HEK293 (cell line): ENCODE measurements around the gene VEZT.

Source experiments
- KLF9 ChIP-seq: fragments of 450-650 bp; formaldehyde crosslinking; IDR thresholded peaks from 2 replicates; pipeline ENCODE4 v1.5.1; 2016; ENCODE audit warnings: missing biosample characterization, missing genetic modification characterization, low read depth
- SP3 ChIP-seq: fragments of 450-650 bp; formaldehyde crosslinking; IDR thresholded peaks from 2 replicates; pipeline ENCODE4 v1.5.1; 2016; ENCODE audit warnings: missing biosample characterization, missing genetic modification characterization
- TRIM28 ChIP-seq: IDR thresholded peaks from 2 replicates; pipeline ENCODE4 v1.6.1; 2011; ENCODE audit warnings: low read length, control low read depth, borderline replicate concordance
- ZBTB20 ChIP-seq: fragments of 450-650 bp; formaldehyde crosslinking; IDR thresholded peaks from 2 replicates; pipeline ENCODE4 v1.5.1; 2016; ENCODE audit warnings: missing biosample characterization, missing genetic modification characterization
- ZFHX2 ChIP-seq: fragments of 450-650 bp; formaldehyde crosslinking; conservative IDR thresholded peaks from 2 replicates; pipeline ENCODE4 v1.5.1; 2016; ENCODE audit warnings: missing biosample characterization, missing genetic modification characterization
- ZFP37 ChIP-seq: fragments of 450-650 bp; formaldehyde crosslinking; IDR thresholded peaks from 2 replicates; pipeline ENCODE4 v1.5.1; 2016; ENCODE audit warnings: missing biosample characterization, missing genetic modification characterization
- ZNF138 ChIP-seq: fragments of 450-650 bp; formaldehyde crosslinking; IDR thresholded peaks from 2 replicates; pipeline ENCODE4 v1.5.1; 2016; ENCODE audit warnings: missing biosample characterization, missing genetic modification characterization, borderline replicate concordance
- ZNF140 ChIP-seq: fragments of 450-650 bp; formaldehyde crosslinking; IDR thresholded peaks from 2 replicates; pipeline ENCODE4 v1.5.1; 2016; ENCODE audit warnings: missing biosample characterization, missing genetic modification characterization
- TF ChIP-seq, protein P1 (sequence below): fragments of 450-650 bp; formaldehyde crosslinking; IDR thresholded peaks from 2 replicates; pipeline ENCODE4 v1.5.1; 2016; ENCODE audit warnings: missing biosample characterization, missing genetic modification characterization
- TF ChIP-seq, protein P2 (sequence below): fragments of 450-650 bp; formaldehyde crosslinking; IDR thresholded peaks from 2 replicates; pipeline ENCODE4 v1.5.1; 2016; ENCODE audit warnings: missing biosample characterization, missing genetic modification characterization
- TF ChIP-seq, protein P3 (sequence below): fragments of 450-650 bp; formaldehyde crosslinking; IDR thresholded peaks from 2 replicates; pipeline ENCODE4 v1.5.1; 2016; ENCODE audit warnings: missing biosample characterization, missing genetic modification characterization

DNA sequence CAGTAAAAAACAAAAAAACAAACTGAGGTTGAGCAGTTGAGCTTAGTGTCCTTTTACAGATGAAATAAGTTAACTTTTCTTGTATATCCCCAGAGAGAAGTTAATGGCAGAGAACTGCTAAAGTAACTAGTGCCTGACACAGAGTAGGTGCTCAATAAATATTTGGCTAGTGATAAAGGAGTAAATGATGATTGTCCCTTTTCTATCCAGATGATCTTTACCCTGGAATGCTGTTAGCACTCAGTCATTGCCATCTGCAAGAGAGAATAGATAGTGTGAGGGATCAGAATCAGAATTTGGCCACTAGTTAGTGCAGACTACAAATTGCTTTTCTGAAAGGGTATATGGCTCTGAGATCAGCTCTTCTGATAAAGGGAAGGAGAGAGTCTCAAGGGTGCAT, 21.6 kb downstream of the VEZT start:
- TF ChIP-seq, protein P1, sequence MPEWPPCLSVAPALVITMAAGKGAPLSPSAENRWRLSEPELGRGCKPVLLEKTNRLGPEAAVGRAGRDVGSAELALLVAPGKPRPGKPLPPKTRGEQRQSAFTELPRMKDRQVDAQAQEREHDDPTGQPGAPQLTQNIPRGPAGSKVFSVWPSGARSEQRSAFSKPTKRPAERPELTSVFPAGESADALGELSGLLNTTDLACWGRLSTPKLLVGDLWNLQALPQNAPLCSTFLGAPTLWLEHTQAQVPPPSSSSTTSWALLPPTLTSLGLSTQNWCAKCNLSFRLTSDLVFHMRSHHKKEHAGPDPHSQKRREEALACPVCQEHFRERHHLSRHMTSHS (tag by site-specific recombination) = no peak
- no peak for TF ChIP-seq ZBTB20 (tag by site-specific recombination)
- TF ChIP-seq KLF9 (tag by site-specific recombination) = no peak
- TF ChIP-seq, protein P2, sequence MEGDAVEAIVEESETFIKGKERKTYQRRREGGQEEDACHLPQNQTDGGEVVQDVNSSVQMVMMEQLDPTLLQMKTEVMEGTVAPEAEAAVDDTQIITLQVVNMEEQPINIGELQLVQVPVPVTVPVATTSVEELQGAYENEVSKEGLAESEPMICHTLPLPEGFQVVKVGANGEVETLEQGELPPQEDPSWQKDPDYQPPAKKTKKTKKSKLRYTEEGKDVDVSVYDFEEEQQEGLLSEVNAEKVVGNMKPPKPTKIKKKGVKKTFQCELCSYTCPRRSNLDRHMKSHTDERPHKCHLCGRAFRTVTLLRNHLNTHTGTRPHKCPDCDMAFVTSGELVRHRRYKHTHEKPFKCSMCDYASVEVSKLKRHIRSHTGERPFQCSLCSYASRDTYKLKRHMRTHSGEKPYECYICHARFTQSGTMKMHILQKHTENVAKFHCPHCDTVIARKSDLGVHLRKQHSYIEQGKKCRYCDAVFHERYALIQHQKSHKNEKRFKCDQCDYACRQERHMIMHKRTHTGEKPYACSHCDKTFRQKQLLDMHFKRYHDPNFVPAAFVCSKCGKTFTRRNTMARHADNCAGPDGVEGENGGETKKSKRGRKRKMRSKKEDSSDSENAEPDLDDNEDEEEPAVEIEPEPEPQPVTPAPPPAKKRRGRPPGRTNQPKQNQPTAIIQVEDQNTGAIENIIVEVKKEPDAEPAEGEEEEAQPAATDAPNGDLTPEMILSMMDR (tag by site-specific recombination) = no peak
- TF ChIP-seq ZNF140 (tag by site-specific recombination) = no peak
- no peak for TF ChIP-seq ZNF138 (tag by site-specific recombination)
- no peak for TF ChIP-seq SP3 (tag by site-specific recombination)
- TF ChIP-seq TRIM28 = no peak
- TF ChIP-seq ZFP37 (tag by site-specific recombination) = no peak
- TF ChIP-seq, protein P3, sequence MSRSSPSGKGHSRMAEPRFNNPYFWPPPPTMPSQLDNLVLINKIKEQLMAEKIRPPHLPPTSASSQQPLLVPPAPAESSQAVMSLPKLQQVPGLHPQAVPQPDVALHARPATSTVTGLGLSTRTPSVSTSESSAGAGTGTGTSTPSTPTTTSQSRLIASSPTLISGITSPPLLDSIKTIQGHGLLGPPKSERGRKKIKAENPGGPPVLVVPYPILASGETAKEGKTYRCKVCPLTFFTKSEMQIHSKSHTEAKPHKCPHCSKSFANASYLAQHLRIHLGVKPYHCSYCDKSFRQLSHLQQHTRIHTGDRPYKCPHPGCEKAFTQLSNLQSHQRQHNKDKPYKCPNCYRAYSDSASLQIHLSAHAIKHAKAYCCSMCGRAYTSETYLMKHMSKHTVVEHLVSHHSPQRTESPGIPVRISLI (tag by site-specific recombination) = no peak
- no peak for TF ChIP-seq ZFHX2 (tag by site-specific recombination)
